Natural killer cell treated with Interleukin-12 subunit alpha and Interleukin-12 subunit beta and Interleukin-15 and Interleukin-18, amount 100 ng/mL, for 72 hours (primary cell): ENCODE data around the gene SRSF9. TPM values are rescaled to one million over a fixed set of nuclear protein-coding genes. Genes with fewer than 3 reads are reported as not detected.

Experiments
- ATAC-seq, 2 donors: fragments of 150-1000 bp; cut with Tn5 transposase in 1 of 2; sonication (Bioruptor Pico), chemical (Tn5 transposase) in 1 of 2; 2 replicates each; pipeline ENCODE4 v1.10.0; 2021
- DNase-seq: peaks from one replicate; pipeline ENCODE4 v3.0.0; 2022; ENCODE audit warnings: low spot score
- H3K27ac Mint-ChIP-seq, 2 donors: 1 replicate in 1 of 2; 2 replicates in 1 of 2; pipeline ENCODE4 v1.8.0; 2022; ENCODE audit warnings: mixed read lengths in 2 of 2, mild to moderate bottlenecking in 1 of 2, moderate library complexity in 1 of 2
- H3K27me3 Mint-ChIP-seq, 2 donors: 1 replicate in 1 of 2; 2 replicates in 1 of 2; pipeline ENCODE4 v1.8.0; 2022; ENCODE audit warnings: mixed read lengths in 2 of 2
- H3K36me3 Mint-ChIP-seq: one replicate; pipeline ENCODE4 v1.8.0; 2022; ENCODE audit warnings: mixed read lengths
- H3K4me1 Mint-ChIP-seq, 2 donors: 1 replicate in 1 of 2; 2 replicates in 1 of 2; pipeline ENCODE4 v1.8.0; 2022; ENCODE audit warnings: low read depth in 2 of 2, mixed read lengths in 2 of 2, mild to moderate bottlenecking in 1 of 2
- H3K4me3 Mint-ChIP-seq: one replicate; pipeline ENCODE4 v1.8.0; 2022; ENCODE audit warnings: mixed read lengths
- H3K9me3 Mint-ChIP-seq: 2 replicates; pipeline ENCODE4 v1.8.0; 2022; ENCODE audit warnings: mixed read lengths
- total RNA-seq, 2 donors: library from RNA; stranded (reverse); gene quantifications; one replicate each; pipeline ENCODE4 v1.2.3, GENCODE V29; 2022

SRSF9 gene
- total RNA-seq, 2 donors from 2014 or later, result 246 to 331 TPM

- Mint-ChIP-seq H3K27ac (peak overlapping the region in 1 of 2 donors; percentile 32), H3K4me1 (peaks cover 31 to 45% of the 10 kb centered on the region in 2 donors), H3K9me3 (no peaks in the 10 kb centered on the region), H3K27me3 (no peaks in the 10 kb centered on the region), H3K4me3 (peak overlapping the region; percentile 37), H3K36me3 (no peaks in the 10 kb centered on the region)
- DNase-seq (no peak), ATAC-seq (no peak)
Observed at GRCh38 chr12:120473807-120474615, 4.5 kb upstream of the SRSF9 start.

- Mint-ChIP-seq H3K9me3 (no peaks in the 10 kb centered on the region), H3K4me1 (peaks cover 39 to 57% of the 10 kb centered on the region in 2 donors), H3K4me3 (no peak overlapping the region), H3K27ac (peak overlapping the region; percentile 39 to 44), H3K36me3 (no peaks in the 10 kb centered on the region), H3K27me3 (no peaks in the 10 kb centered on the region)
- ATAC-seq, result no peak
- no peak for DNase-seq
Observed at GRCh38 chr12:120472521-120472920, 3.0 kb upstream of the SRSF9 start.

- Mint-ChIP-seq H3K4me1 (peaks cover 46 to 55% of the 10 kb centered on the region in 2 donors), H3K4me3 (peak overlapping the region; percentile 89), H3K36me3 (peaks cover 4% of the 10 kb centered on the region), H3K27ac (peak overlapping the region; percentile 84 to 90), H3K27me3 (no peaks in the 10 kb centered on the region), H3K9me3 (no peaks in the 10 kb centered on the region)
- no peak for DNase-seq
- ATAC-seq, result peak; percentile 34 to 45
Observed at GRCh38 chr12:120470150-120470784, 719 bp upstream of the SRSF9 start.

GRCh38 chr12:120468821-120469449, 613 bp downstream of the SRSF9 start:
- Mint-ChIP-seq H3K36me3 (peaks cover 15% of the 10 kb centered on the region), H3K9me3 (no peaks in the 10 kb centered on the region), H3K27ac (peak overlapping the region; percentile 84 to 95), H3K4me3 (peak overlapping the region; percentile 89), H3K27me3 (no peaks in the 10 kb centered on the region), H3K4me1 (peaks cover 44 to 47% of the 10 kb centered on the region in 2 donors)
- DNase-seq (no peak), ATAC-seq (peak; percentile 59 to 69)

GRCh38 chr12:120468325-120468820, 1.2 kb downstream of the SRSF9 start:
- Mint-ChIP-seq H3K4me3 (peak overlapping the region; percentile 89), H3K4me1 (peaks cover 40 to 43% of the 10 kb centered on the region in 2 donors), H3K36me3 (peaks cover 19% of the 10 kb centered on the region), H3K27me3 (no peaks in the 10 kb centered on the region), H3K9me3 (no peaks in the 10 kb centered on the region), H3K27ac (peak overlapping the region; percentile 84 to 95)
- ATAC-seq (no peak), DNase-seq (no peak)

GRCh38 chr12:120467439-120467838, 2.1 kb downstream of the SRSF9 start:
- Mint-ChIP-seq H3K36me3 (peaks cover 19% of the 10 kb centered on the region), H3K4me1 (peaks cover 35% of the 10 kb centered on the region in 2 donors), H3K9me3 (no peaks in the 10 kb centered on the region), H3K27me3 (no peaks in the 10 kb centered on the region), H3K27ac (peak overlapping the region; percentile 84 to 95), H3K4me3 (peak overlapping the region; percentile 89)
- ATAC-seq (no peak), DNase-seq (no peak)

- Mint-ChIP-seq H3K4me3 (peak overlapping the region; percentile 57), H3K4me1 (peaks cover 28 to 32% of the 10 kb centered on the region in 2 donors), H3K9me3 (no peaks in the 10 kb centered on the region), H3K27me3 (no peaks in the 10 kb centered on the region), H3K36me3 (peaks cover 23% of the 10 kb centered on the region), H3K27ac (peak overlapping the region; percentile 58 to 95)
- ATAC-seq (no peak), DNase-seq (no peak)
Observed at GRCh38 chr12:120466560-120467315, 2.8 kb downstream of the SRSF9 start.

- Mint-ChIP-seq H3K4me1 (peaks cover 25 to 29% of the 10 kb centered on the region in 2 donors), H3K9me3 (no peaks in the 10 kb centered on the region), H3K27me3 (no peaks in the 10 kb centered on the region), H3K36me3 (peaks cover 24% of the 10 kb centered on the region), H3K27ac (peak overlapping the region; percentile 58 to 78), H3K4me3 (peak overlapping the region; percentile 57)
- ATAC-seq, result no peak
- DNase-seq, result no peak
Observed at GRCh38 chr12:120465756-120466155, 3.8 kb downstream of the SRSF9 start.

- peaks cover 30% of the 10 kb centered on the region for H3K36me3 Mint-ChIP-seq
- DNase-seq (no peak), ATAC-seq (no peak)
- H3K9me3 Mint-ChIP-seq, result no peaks in the 10 kb centered on the region
- H3K4me3 Mint-ChIP-seq, result no peak overlapping the region
- H3K27ac Mint-ChIP-seq, result no peak overlapping the region
- H3K4me1 Mint-ChIP-seq, result peaks cover 19 to 28% of the 10 kb centered on the region in 2 donors
- H3K27me3 Mint-ChIP-seq, result no peaks in the 10 kb centered on the region
Observed at GRCh38 chr12:120463712-120464111, 5.8 kb downstream of the SRSF9 start.

- peaks cover 30% of the 10 kb centered on the region for H3K36me3 Mint-ChIP-seq
- DNase-seq (no peak), ATAC-seq (no peak)
- no peaks in the 10 kb centered on the region for H3K27me3 Mint-ChIP-seq
- H3K27ac Mint-ChIP-seq, result no peak overlapping the region
- H3K9me3 Mint-ChIP-seq, result no peaks in the 10 kb centered on the region
- peaks cover 5 to 18% of the 10 kb centered on the region in 2 donors for H3K4me1 Mint-ChIP-seq
- no peak overlapping the region for H3K4me3 Mint-ChIP-seq
Observed at GRCh38 chr12:120462099-120462640, 7.4 kb downstream of the SRSF9 start.

- no peaks in the 10 kb centered on the region for H3K27me3 Mint-ChIP-seq
- H3K36me3 Mint-ChIP-seq, result peaks cover 34% of the 10 kb centered on the region
- no peak overlapping the region for H3K27ac Mint-ChIP-seq
- no peaks in the 10 kb centered on the region for H3K9me3 Mint-ChIP-seq
- H3K4me3 Mint-ChIP-seq, result no peak overlapping the region
- DNase-seq, result no peak
- no peak for ATAC-seq
- H3K4me1 Mint-ChIP-seq, result peaks cover 0 to 10% of the 10 kb centered on the region in 2 donors
Observed at GRCh38 chr12:120460157-120460556, 9.4 kb downstream of the SRSF9 start.

GRCh38 chr12:120457133-120457532, 12.4 kb downstream of the SRSF9 start:
- H3K27ac Mint-ChIP-seq, result peak overlapping the region; percentile 17 to 49
- DNase-seq, result no peak
- H3K27me3 Mint-ChIP-seq, result no peaks in the 10 kb centered on the region
- ATAC-seq, result no peak
- no peaks in the 10 kb centered on the region for H3K9me3 Mint-ChIP-seq
- H3K36me3 Mint-ChIP-seq, result peaks cover 20% of the 10 kb centered on the region
- no peak overlapping the region for H3K4me3 Mint-ChIP-seq
- H3K4me1 Mint-ChIP-seq, result peaks cover 0 to 11% of the 10 kb centered on the region in 2 donors

- H3K27me3 Mint-ChIP-seq, result no peaks in the 10 kb centered on the region
- peaks cover 14% of the 10 kb centered on the region for H3K36me3 Mint-ChIP-seq
- no peak overlapping the region for H3K4me3 Mint-ChIP-seq
- DNase-seq (no peak), ATAC-seq (no peak)
- H3K9me3 Mint-ChIP-seq, result no peaks in the 10 kb centered on the region
- H3K27ac Mint-ChIP-seq, result no peak overlapping the region
- peaks cover 0 to 11% of the 10 kb centered on the region in 2 donors for H3K4me1 Mint-ChIP-seq
Observed at GRCh38 chr12:120455302-120455701, 14.2 kb downstream of the SRSF9 start.
